Type B pancreatic cell (in vitro differentiated cells): ENCODE results near the gene APBA2. TPM values are rescaled to one million over a fixed set of nuclear protein-coding genes. Genes with fewer than 3 reads are reported as not detected.
A peak's percentile ranks its signal among the peaks of the same experiment; 100 is the strongest.

Experiments used
- DNase-seq: peaks from one replicate; pipeline ENCODE4 v3.0.0; 2021; ENCODE audit warnings: mixed read lengths; ENCODE audit not compliant: unreplicated experiment; ENCODE audit errors: extremely low spot score
- H3K27ac Mint-ChIP-seq: 2 replicates; pipeline ENCODE4 v1.8.0; 2021; ENCODE audit warnings: mild to moderate bottlenecking, mixed read lengths
- H3K27me3 Mint-ChIP-seq: 2 replicates; pipeline ENCODE4 v1.8.0; 2021; ENCODE audit warnings: mixed read lengths
- H3K36me3 Mint-ChIP-seq: 2 replicates; pipeline ENCODE4 v1.8.0; 2021; ENCODE audit warnings: mixed read lengths
- H3K4me1 Mint-ChIP-seq: one replicate; pipeline ENCODE4 v1.8.0; 2021; ENCODE audit warnings: mixed read lengths; ENCODE audit not compliant: unreplicated experiment
- H3K4me3 Mint-ChIP-seq: 2 replicates; pipeline ENCODE4 v1.8.0; 2021; ENCODE audit warnings: mild to moderate bottlenecking, mixed read lengths
- H3K9me3 Mint-ChIP-seq: 2 replicates; pipeline ENCODE4 v1.8.0; 2021; ENCODE audit warnings: mixed read lengths
- CTCF ChIP-seq: fragments of 200-600 bp; sonication (generic); conservative IDR thresholded peaks from 2 replicates; pipeline ENCODE4 v1.5.0; 2021; ENCODE audit warnings: antibody characterized with exemption, mild to moderate bottlenecking
- total RNA-seq: library from RNA; stranded (reverse); gene quantifications from 2 replicates; pipeline ENCODE4 v1.2.1, GENCODE V29; 2021; ENCODE audit warnings: low replicate concordance

Gene APBA2
- total RNA-seq, 1 donor from 2014 or later, result 33.3 TPM

- Mint-ChIP-seq H3K4me3 (no peak overlapping the region), H3K9me3 (no peaks in the 10 kb centered on the region), H3K36me3 (peaks cover 12% of the 10 kb centered on the region), H3K27ac (peak overlapping the region; percentile 1), H3K4me1 (peaks cover 13% of the 10 kb centered on the region), H3K27me3 (no peaks in the 10 kb centered on the region)
- TF ChIP-seq CTCF, result no peak
- no peak for DNase-seq
These were observed 50.7 kb downstream of the APBA2 start for GRCh38 chr15:28936481-28936881.

GRCh38 chr15:28937271-28937670 is 51.5 kb downstream of the APBA2 start:
- Mint-ChIP-seq H3K9me3 (no peaks in the 10 kb centered on the region), H3K27ac (no peak overlapping the region), H3K4me3 (no peak overlapping the region), H3K27me3 (no peaks in the 10 kb centered on the region), H3K36me3 (peaks cover 12% of the 10 kb centered on the region), H3K4me1 (peaks cover 13% of the 10 kb centered on the region)
- DNase-seq, result no peak
- no peak for TF ChIP-seq CTCF

GRCh38 chr15:28942046-28942445 is 56.3 kb downstream of the APBA2 start:
- no peak overlapping the region for H3K4me3 Mint-ChIP-seq
- TF ChIP-seq CTCF, result no peak
- no peak for DNase-seq
- no peaks in the 10 kb centered on the region for H3K4me1 Mint-ChIP-seq
- H3K9me3 Mint-ChIP-seq, result no peaks in the 10 kb centered on the region
- no peak overlapping the region for H3K27ac Mint-ChIP-seq
- H3K27me3 Mint-ChIP-seq, result no peaks in the 10 kb centered on the region
- peaks cover 12% of the 10 kb centered on the region for H3K36me3 Mint-ChIP-seq

GRCh38 chr15:28942571-28942970 is 56.8 kb downstream of the APBA2 start:
- no peaks in the 10 kb centered on the region for H3K4me1 Mint-ChIP-seq
- H3K27me3 Mint-ChIP-seq, result no peaks in the 10 kb centered on the region
- no peak overlapping the region for H3K27ac Mint-ChIP-seq
- H3K4me3 Mint-ChIP-seq, result no peak overlapping the region
- TF ChIP-seq CTCF, result no peak
- H3K36me3 Mint-ChIP-seq, result peaks cover 12% of the 10 kb centered on the region
- DNase-seq, result no peak
- H3K9me3 Mint-ChIP-seq, result no peaks in the 10 kb centered on the region

GRCh38 chr15:28943146-28943545 is 57.4 kb downstream of the APBA2 start:
- H3K27ac Mint-ChIP-seq, result no peak overlapping the region
- TF ChIP-seq CTCF, result no peak
- no peak for DNase-seq
- no peaks in the 10 kb centered on the region for H3K9me3 Mint-ChIP-seq
- no peaks in the 10 kb centered on the region for H3K27me3 Mint-ChIP-seq
- H3K4me1 Mint-ChIP-seq, result no peaks in the 10 kb centered on the region
- peaks cover 12% of the 10 kb centered on the region for H3K36me3 Mint-ChIP-seq
- H3K4me3 Mint-ChIP-seq, result no peak overlapping the region

GRCh38 chr15:28943611-28944230 is 57.9 kb downstream of the APBA2 start:
- Mint-ChIP-seq H3K4me1 (peaks cover 4% of the 10 kb centered on the region), H3K27ac (no peak overlapping the region), H3K27me3 (no peaks in the 10 kb centered on the region), H3K36me3 (peaks cover 12% of the 10 kb centered on the region), H3K9me3 (no peaks in the 10 kb centered on the region), H3K4me3 (no peak overlapping the region)
- TF ChIP-seq CTCF, result no peak
- no peak for DNase-seq
